DND-41 (cell line): ENCODE data around the gene BIN2.
"Not testable (repeated sequence)": the region's sequence is repeated elsewhere in the genome, so short reads cannot be mapped to it uniquely, and the experiment has no call there.

Experiments used
- ATAC-seq: fragments of 200-7000 bp; cut with Tn5 transposase; 3 replicates; pipeline ENCODE4 v1.9.1; 2021; ENCODE audit warnings: low read depth; ENCODE audit not compliant: insufficient read depth
- DNase-seq: peaks from one replicate; pipeline ENCODE4 v3.0.0-alpha.2; 2020
- H2AFZ ChIP-seq: 2 replicates; pipeline ENCODE4 v1.6.0; 2012; ENCODE audit warnings: low read depth, low read length
- H3K27ac ChIP-seq: 2 replicates; pipeline ENCODE4 v1.5.1; 2012; ENCODE audit warnings: low read length, inconsistent platforms
- H3K27me3 ChIP-seq: fragments of 200-600 bp; sonication (generic); 2 replicates; pipeline ENCODE4 v1.6.0; 2012; ENCODE audit warnings: low read length, mild to moderate bottlenecking, inconsistent platforms; ENCODE audit not compliant: insufficient read depth, poor library complexity
- H3K36me3 ChIP-seq: 2 replicates; pipeline ENCODE4 v1.5.1; 2012; ENCODE audit warnings: low read length, inconsistent platforms; ENCODE audit not compliant: insufficient read depth
- H3K4me1 ChIP-seq: 2 replicates; pipeline ENCODE4 v1.5.1; 2012; ENCODE audit warnings: mild to moderate bottlenecking, low read length; ENCODE audit not compliant: insufficient read depth
- H3K4me2 ChIP-seq: 2 replicates; pipeline ENCODE4 v1.6.0; 2012; ENCODE audit warnings: mild to moderate bottlenecking, moderate library complexity, low read length, inconsistent platforms; ENCODE audit not compliant: insufficient read depth
- H3K4me3 ChIP-seq, 2 experiments: fragments of 200-600 bp in 1 of 2; shearing (Covaris generic) in 1 of 2; 2 replicates each; pipeline ENCODE4 v1.5.1; 2012 to 2016; ENCODE audit warnings: inconsistent platforms in 2 of 2, low read length in 2 of 2, mild to moderate bottlenecking in 2 of 2, low read depth in 1 of 2, moderate library complexity in 1 of 2
- H3K79me2 ChIP-seq: 2 replicates; pipeline ENCODE4 v1.6.0; 2012; ENCODE audit warnings: low read length, inconsistent platforms; ENCODE audit not compliant: insufficient read depth
- H3K9ac ChIP-seq: 2 replicates; pipeline ENCODE4 v1.6.0; 2012; ENCODE audit warnings: low read depth, mild to moderate bottlenecking, inconsistent platforms, low read length, moderate library complexity
- H3K9me3 ChIP-seq: 2 replicates; pipeline ENCODE4 v1.5.1; 2012; ENCODE audit warnings: low read length, moderate library complexity, mild to moderate bottlenecking, inconsistent platforms; ENCODE audit not compliant: insufficient read depth, severe bottlenecking
- H4K20me1 ChIP-seq: 2 replicates; pipeline ENCODE4 v1.6.0; 2012; ENCODE audit warnings: low read length; ENCODE audit not compliant: insufficient read depth
- CTCF ChIP-seq: IDR thresholded peaks from 2 replicates; pipeline ENCODE4 v1.5.1; 2012; ENCODE audit warnings: borderline replicate concordance, low read length, moderate library complexity, mild to moderate bottlenecking; ENCODE audit not compliant: poor library complexity, severe bottlenecking; ENCODE audit errors: extremely low read depth
- EZH2 ChIP-seq: IDR thresholded peaks from 3 replicates; pipeline ENCODE4 v1.6.1; 2012; ENCODE audit warnings: borderline replicate concordance, low read depth, mild to moderate bottlenecking, moderate library complexity, low read length, inconsistent platforms; ENCODE audit not compliant: severe bottlenecking

Gene BIN2

GRCh38 chr12:51275088-51275487, 48.9 kb downstream of the BIN2 start:
- H3K4me3 ChIP-seq = no peak overlapping the region
- TF ChIP-seq EZH2 (no peak), CTCF (no peak)
- DNase-seq (no peak), ATAC-seq (no peak)
- H3K9ac ChIP-seq = no peak overlapping the region
- H3K9me3 ChIP-seq = no peaks in the 10 kb centered on the region
- no peaks in the 10 kb centered on the region for H3K27me3 ChIP-seq
- no peaks in the 10 kb centered on the region for H4K20me1 ChIP-seq
- H3K4me2 ChIP-seq = no peak overlapping the region
- H2AFZ ChIP-seq = no peak overlapping the region
- no peaks in the 10 kb centered on the region for H3K36me3 ChIP-seq
- no peak overlapping the region for H3K27ac ChIP-seq
- peaks cover 11% of the 10 kb centered on the region for H3K4me1 ChIP-seq
- no peaks in the 10 kb centered on the region for H3K79me2 ChIP-seq

GRCh38 chr12:51272810-51273209, 51.2 kb downstream of the BIN2 start:
- ATAC-seq, H3K4me3 ChIP-seq, H3K9me3 ChIP-seq, H3K4me2 ChIP-seq, H3K9ac ChIP-seq, DNase-seq, H3K27me3 ChIP-seq, H3K27ac ChIP-seq, H3K36me3 ChIP-seq, H2AFZ ChIP-seq, H3K79me2 ChIP-seq, H4K20me1 ChIP-seq: not testable (repeated sequence)
- peaks cover 25% of the 10 kb centered on the region for H3K4me1 ChIP-seq

GRCh38 chr12:51270951-51271518, 52.9 kb downstream of the BIN2 start:
- no peaks in the 10 kb centered on the region for H3K27me3 ChIP-seq
- H2AFZ ChIP-seq = peak overlapping the region; percentile 82
- peak overlapping the region; percentile 61 to 68; a peak in 3 of 4 replicates for H3K4me3 ChIP-seq
- ATAC-seq (peak; percentile 1; the same call in 1 of the 3 replicates), DNase-seq (no peak)
- H3K9me3 ChIP-seq = no peaks in the 10 kb centered on the region
- H3K27ac ChIP-seq = peak overlapping the region; percentile 55; the same call in 1 of the 2 replicates
- no peaks in the 10 kb centered on the region for H3K36me3 ChIP-seq
- H3K4me1 ChIP-seq = peaks cover 29% of the 10 kb centered on the region
- peak overlapping the region; percentile 73 for H3K9ac ChIP-seq
- peak overlapping the region; percentile 84 for H3K4me2 ChIP-seq
- no peak for TF ChIP-seq CTCF
- no peak for TF ChIP-seq EZH2
- no peaks in the 10 kb centered on the region for H3K79me2 ChIP-seq
- H4K20me1 ChIP-seq = no peaks in the 10 kb centered on the region

- H3K27me3 ChIP-seq = no peaks in the 10 kb centered on the region
- H3K79me2 ChIP-seq = no peaks in the 10 kb centered on the region
- ATAC-seq (peak; percentile 80), DNase-seq (peak; percentile 77)
- peaks cover 29% of the 10 kb centered on the region for H3K4me1 ChIP-seq
- peak within 1 kb of the TSS; percentile 73 for H3K9ac ChIP-seq
- peak within 1 kb of the TSS; percentile 82 for H2AFZ ChIP-seq
- H3K4me2 ChIP-seq = peak within 1 kb of the TSS; percentile 84
- TF ChIP-seq CTCF (peak; percentile 28), EZH2 (no peak)
- H3K4me3 ChIP-seq = peak within 1 kb of the TSS; percentile 61 to 68
- H3K27ac ChIP-seq = peak within 1 kb of the TSS; percentile 62
- no peaks in the 10 kb centered on the region for H4K20me1 ChIP-seq
- H3K36me3 ChIP-seq = peaks cover 3% of the 10 kb centered on the region; the same call in 1 of the 2 replicates
- H3K9me3 ChIP-seq = no peaks in the 10 kb centered on the region
Measured at GRCh38 chr12:51270067-51270950, 53.7 kb downstream of the BIN2 start, which contains the start of gene SMAGP. Gene SMAGP, minus strand, starts transcription at chr12:51270415. Its CDS starts 1,137 bp downstream, at chr12:51269278.
